ENCODE data around the gene GLP2R.

DNA sequence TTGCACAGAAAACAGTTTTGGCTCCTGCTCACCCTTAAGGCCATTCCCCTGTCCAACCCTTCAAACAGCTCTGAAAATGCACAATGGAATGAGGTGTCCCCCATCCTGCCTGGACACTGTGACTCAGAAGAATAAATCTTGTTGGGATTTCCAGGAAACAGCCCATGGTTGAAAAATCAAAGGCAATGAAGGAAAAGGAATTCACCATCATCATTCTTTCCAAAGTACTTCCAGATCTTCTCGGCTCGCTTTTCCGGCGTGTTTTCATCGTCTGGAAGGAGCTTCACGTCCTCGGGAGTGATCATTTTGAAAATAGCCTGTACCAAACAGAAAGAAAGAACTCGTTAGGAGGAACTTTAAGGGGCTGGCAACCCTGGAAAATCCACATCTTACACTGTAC lies 75.1 kb downstream of the GLP2R start:
- TF ChIP-seq SIN3A (IDR thresholded peaks at IDR 0.05; ENCODE audit: borderline replicate concordance, insufficient read depth, low read length), result no peak
- TF ChIP-seq POLR2AphosphoS5 (IDR thresholded peaks at IDR 0.05; ENCODE audit: low read depth, low read length), result no peak
- TF ChIP-seq REST (IDR thresholded peaks at IDR 0.05; ENCODE audit: insufficient read depth in 1 of 2, low read depth in 2 of 2, low read length in 2 of 2), result no peak
- no peak for TF ChIP-seq TAF1 (IDR thresholded peaks at IDR 0.05; ENCODE audit: borderline replicate concordance, insufficient read depth, low read length)

All from PFSK-1 (cell line).